GM23338 (cell line): ENCODE results near the gene ALKBH8.
A peak's percentile ranks its signal among the peaks of the same experiment; 100 is the strongest.

ENCODE experiments used
- CREB1 ChIP-seq: fragments of 250-450 bp; sonication (Bioruptor Pico); IDR thresholded peaks from 2 replicates; pipeline ENCODE4 v1.5.0; 2020; ENCODE audit warnings: low read depth, mild to moderate bottlenecking, moderate library complexity
- EZH2 ChIP-seq: fragments of 200-600 bp; sonication (generic); IDR thresholded peaks from one replicate; pipeline ENCODE4 v1.8.0; 2017; ENCODE audit warnings: antibody characterized with exemption, mild to moderate bottlenecking, low read depth; ENCODE audit not compliant: unreplicated experiment
- EZH2phosphoT487 ChIP-seq: fragments of 200-600 bp; sonication (generic); IDR thresholded peaks from one replicate; pipeline ENCODE4 v1.8.1; 2018; ENCODE audit warnings: antibody characterized with exemption; ENCODE audit not compliant: unreplicated experiment
- NANOG ChIP-seq: IDR thresholded peaks from 2 replicates; pipeline ENCODE4 v1.6.1; 2016; ENCODE audit warnings: antibody characterized with exemption, borderline replicate concordance
- POLR2AphosphoS5 ChIP-seq: IDR thresholded peaks from 2 replicates; pipeline ENCODE4 v1.6.1; 2016; ENCODE audit warnings: antibody characterized with exemption, low read depth
- STAT1 ChIP-seq: IDR thresholded peaks from one replicate; pipeline ENCODE4 v1.6.1; 2016; ENCODE audit warnings: antibody characterized with exemption; ENCODE audit not compliant: unreplicated experiment
- TF ChIP-seq, protein P1 (sequence below), 2 experiments: fragments of 200-600 bp in 1 of 2; sonication (generic) in 1 of 2; conservative IDR thresholded peaks; 2 replicates each; pipeline versions ENCODE4 v1.5.1 to v1.6.1; 2016 to 2017; ENCODE audit warnings: antibody characterized with exemption in 2 of 2, low read depth in 2 of 2, mild to moderate bottlenecking in 2 of 2, moderate library complexity in 1 of 2
- TF ChIP-seq, protein P2 (sequence below): IDR thresholded peaks from 2 replicates; pipeline ENCODE4 v1.6.1; 2016; ENCODE audit warnings: antibody characterized with exemption
- TF ChIP-seq, protein P3 (sequence below): IDR thresholded peaks from one replicate; pipeline ENCODE4 v1.6.1; 2018; ENCODE audit warnings: antibody characterized with exemption; ENCODE audit not compliant: unreplicated experiment

DNA sequence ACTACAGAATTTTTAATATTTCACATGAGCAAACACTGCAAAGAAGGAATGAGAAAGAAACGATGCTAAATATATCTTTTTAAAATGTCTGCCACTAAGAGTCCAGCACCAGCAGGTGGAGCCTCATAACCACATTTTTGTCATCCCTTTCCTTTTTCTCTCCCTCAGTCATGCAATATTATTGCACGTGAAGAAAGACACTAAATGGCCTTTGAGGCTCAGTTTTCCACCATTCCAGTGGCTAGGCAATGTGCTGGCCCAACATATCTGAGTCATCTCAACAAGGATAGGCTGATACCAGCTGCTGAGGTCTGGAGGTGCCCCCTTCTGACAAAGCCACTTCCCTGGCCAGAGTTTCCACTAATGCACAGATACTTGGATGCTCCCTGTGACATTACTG, 1.8 kb downstream of the ALKBH8 start:
- TF ChIP-seq, protein P1, sequence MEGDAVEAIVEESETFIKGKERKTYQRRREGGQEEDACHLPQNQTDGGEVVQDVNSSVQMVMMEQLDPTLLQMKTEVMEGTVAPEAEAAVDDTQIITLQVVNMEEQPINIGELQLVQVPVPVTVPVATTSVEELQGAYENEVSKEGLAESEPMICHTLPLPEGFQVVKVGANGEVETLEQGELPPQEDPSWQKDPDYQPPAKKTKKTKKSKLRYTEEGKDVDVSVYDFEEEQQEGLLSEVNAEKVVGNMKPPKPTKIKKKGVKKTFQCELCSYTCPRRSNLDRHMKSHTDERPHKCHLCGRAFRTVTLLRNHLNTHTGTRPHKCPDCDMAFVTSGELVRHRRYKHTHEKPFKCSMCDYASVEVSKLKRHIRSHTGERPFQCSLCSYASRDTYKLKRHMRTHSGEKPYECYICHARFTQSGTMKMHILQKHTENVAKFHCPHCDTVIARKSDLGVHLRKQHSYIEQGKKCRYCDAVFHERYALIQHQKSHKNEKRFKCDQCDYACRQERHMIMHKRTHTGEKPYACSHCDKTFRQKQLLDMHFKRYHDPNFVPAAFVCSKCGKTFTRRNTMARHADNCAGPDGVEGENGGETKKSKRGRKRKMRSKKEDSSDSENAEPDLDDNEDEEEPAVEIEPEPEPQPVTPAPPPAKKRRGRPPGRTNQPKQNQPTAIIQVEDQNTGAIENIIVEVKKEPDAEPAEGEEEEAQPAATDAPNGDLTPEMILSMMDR (conservative IDR thresholded peaks at IDR 0.05; ENCODE audit: low read depth in 2 of 2), result peak; percentile 71 to 72
- TF ChIP-seq STAT1, result no peak
- no peak for TF ChIP-seq POLR2AphosphoS5
- TF ChIP-seq EZH2, result no peak
- TF ChIP-seq, protein P2, sequence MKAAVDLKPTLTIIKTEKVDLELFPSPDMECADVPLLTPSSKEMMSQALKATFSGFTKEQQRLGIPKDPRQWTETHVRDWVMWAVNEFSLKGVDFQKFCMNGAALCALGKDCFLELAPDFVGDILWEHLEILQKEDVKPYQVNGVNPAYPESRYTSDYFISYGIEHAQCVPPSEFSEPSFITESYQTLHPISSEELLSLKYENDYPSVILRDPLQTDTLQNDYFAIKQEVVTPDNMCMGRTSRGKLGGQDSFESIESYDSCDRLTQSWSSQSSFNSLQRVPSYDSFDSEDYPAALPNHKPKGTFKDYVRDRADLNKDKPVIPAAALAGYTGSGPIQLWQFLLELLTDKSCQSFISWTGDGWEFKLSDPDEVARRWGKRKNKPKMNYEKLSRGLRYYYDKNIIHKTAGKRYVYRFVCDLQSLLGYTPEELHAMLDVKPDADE, result no peak
- TF ChIP-seq CREB1 (CRISPR knock-in tag), result no peak
- no peak for TF ChIP-seq EZH2phosphoT487
- TF ChIP-seq, protein P3, sequence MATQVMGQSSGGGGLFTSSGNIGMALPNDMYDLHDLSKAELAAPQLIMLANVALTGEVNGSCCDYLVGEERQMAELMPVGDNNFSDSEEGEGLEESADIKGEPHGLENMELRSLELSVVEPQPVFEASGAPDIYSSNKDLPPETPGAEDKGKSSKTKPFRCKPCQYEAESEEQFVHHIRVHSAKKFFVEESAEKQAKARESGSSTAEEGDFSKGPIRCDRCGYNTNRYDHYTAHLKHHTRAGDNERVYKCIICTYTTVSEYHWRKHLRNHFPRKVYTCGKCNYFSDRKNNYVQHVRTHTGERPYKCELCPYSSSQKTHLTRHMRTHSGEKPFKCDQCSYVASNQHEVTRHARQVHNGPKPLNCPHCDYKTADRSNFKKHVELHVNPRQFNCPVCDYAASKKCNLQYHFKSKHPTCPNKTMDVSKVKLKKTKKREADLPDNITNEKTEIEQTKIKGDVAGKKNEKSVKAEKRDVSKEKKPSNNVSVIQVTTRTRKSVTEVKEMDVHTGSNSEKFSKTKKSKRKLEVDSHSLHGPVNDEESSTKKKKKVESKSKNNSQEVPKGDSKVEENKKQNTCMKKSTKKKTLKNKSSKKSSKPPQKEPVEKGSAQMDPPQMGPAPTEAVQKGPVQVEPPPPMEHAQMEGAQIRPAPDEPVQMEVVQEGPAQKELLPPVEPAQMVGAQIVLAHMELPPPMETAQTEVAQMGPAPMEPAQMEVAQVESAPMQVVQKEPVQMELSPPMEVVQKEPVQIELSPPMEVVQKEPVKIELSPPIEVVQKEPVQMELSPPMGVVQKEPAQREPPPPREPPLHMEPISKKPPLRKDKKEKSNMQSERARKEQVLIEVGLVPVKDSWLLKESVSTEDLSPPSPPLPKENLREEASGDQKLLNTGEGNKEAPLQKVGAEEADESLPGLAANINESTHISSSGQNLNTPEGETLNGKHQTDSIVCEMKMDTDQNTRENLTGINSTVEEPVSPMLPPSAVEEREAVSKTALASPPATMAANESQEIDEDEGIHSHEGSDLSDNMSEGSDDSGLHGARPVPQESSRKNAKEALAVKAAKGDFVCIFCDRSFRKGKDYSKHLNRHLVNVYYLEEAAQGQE, result no peak
- TF ChIP-seq NANOG, result no peak
